Fibroblast of lung (primary cell): ENCODE measurements around the gene EDA.

Experiments
- EZH2 ChIP-seq: IDR thresholded peaks from 2 replicates; pipeline ENCODE4 v1.5.1; 2012; ENCODE audit warnings: low read length, control low read depth, mild to moderate bottlenecking; ENCODE audit errors: missing control alignments
- TF ChIP-seq, protein P1 (sequence below), 2 donors: IDR thresholded peaks in 1 of 2; conservative IDR thresholded peaks in 1 of 2; 1 replicate in 1 of 2; 2 replicates in 1 of 2; pipeline ENCODE4 v1.5.1; 2011 to 2012; ENCODE audit warnings: low read length in 2 of 2, control low read depth in 1 of 2, inconsistent platforms in 1 of 2, low read depth in 1 of 2, mild to moderate bottlenecking in 1 of 2

DNA sequence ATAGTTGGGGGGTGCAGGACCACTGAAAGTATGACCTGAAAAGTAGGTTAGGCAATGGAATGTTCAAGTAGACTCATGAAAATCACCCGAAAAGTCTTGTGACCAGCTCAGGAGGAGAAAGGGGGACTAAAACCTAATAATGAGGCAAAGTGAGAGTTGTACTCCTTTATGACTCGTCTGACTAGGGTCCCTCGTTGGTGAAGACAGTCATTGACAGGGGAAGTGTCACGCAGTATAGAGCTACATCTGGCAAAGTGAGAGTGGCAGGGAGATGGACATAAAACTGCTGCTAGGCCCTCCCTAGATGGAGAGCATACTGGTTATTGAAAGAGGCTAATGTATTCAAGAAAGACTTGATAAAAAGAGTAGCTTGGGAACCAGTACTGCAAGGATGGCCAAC, 466.8 kb downstream of the EDA start:
- TF ChIP-seq, protein P1, sequence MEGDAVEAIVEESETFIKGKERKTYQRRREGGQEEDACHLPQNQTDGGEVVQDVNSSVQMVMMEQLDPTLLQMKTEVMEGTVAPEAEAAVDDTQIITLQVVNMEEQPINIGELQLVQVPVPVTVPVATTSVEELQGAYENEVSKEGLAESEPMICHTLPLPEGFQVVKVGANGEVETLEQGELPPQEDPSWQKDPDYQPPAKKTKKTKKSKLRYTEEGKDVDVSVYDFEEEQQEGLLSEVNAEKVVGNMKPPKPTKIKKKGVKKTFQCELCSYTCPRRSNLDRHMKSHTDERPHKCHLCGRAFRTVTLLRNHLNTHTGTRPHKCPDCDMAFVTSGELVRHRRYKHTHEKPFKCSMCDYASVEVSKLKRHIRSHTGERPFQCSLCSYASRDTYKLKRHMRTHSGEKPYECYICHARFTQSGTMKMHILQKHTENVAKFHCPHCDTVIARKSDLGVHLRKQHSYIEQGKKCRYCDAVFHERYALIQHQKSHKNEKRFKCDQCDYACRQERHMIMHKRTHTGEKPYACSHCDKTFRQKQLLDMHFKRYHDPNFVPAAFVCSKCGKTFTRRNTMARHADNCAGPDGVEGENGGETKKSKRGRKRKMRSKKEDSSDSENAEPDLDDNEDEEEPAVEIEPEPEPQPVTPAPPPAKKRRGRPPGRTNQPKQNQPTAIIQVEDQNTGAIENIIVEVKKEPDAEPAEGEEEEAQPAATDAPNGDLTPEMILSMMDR (conservative IDR thresholded peaks at IDR 0.05 in 1 of 2, IDR thresholded peaks at IDR 0.05 in 1 of 2; ENCODE audit: low read depth in 1 of 2, low read length in 2 of 2), result no peak
- TF ChIP-seq EZH2, result no peak
